ENCODE results near the gene RIBC2. TPM values are rescaled to one million over a fixed set of nuclear protein-coding genes. Genes with fewer than 3 reads are reported as not detected.
"Not testable (repeated sequence)": the region's sequence is repeated elsewhere in the genome, so short reads cannot be mapped to it uniquely, and the experiment has no call there.

RIBC2 gene
- 1 to 10 TPM; 1.2 to 4.1 TPM for total RNA-seq

- peak; percentile 85 for DNase-seq (ENCODE audit: low spot score)
- Mint-ChIP-seq H3K9me3 (no peaks in the 10 kb centered on the region), H3K36me3 (no peaks in the 10 kb centered on the region), H3K27ac (peak within 1 kb of the TSS in 1 of 2 donors; percentile 61), H3K27me3 (no peaks in the 10 kb centered on the region), H3K4me3 (peak within 1 kb of the TSS; percentile 70), H3K4me1 (ENCODE audit: low read depth in 2 of 2) (peaks cover 6 to 10% of the 10 kb centered on the region in 2 donors)
- ATAC-seq: peak; percentile 88 to 89
Observed at GRCh38 chr22:45413368-45414211, at the start of gene RIBC2, which contains the start of gene SMC1B. Gene RIBC2, plus strand, starts transcription at chr22:45413693. Its CDS starts 194 bp downstream, at chr22:45413887. Gene SMC1B, minus strand, starts transcription at chr22:45413599. Its CDS starts 32 bp downstream, at chr22:45413567.

GRCh38 chr22:45366713-45367112, 46.8 kb upstream of the RIBC2 start:
- Mint-ChIP-seq H3K9me3 (no peaks in the 10 kb centered on the region), H3K36me3 (peaks cover 10% of the 10 kb centered on the region), H3K27me3 (peaks cover 0 to 24% of the 10 kb centered on the region in 2 donors)

GRCh38 chr22:45373592-45373991, 39.9 kb upstream of the RIBC2 start:
- H3K27ac Mint-ChIP-seq; H3K4me3 Mint-ChIP-seq; H3K36me3 Mint-ChIP-seq; H3K9me3 Mint-ChIP-seq; H3K27me3 Mint-ChIP-seq; H3K4me1 Mint-ChIP-seq (ENCODE audit: low read depth in 2 of 2); ATAC-seq; DNase-seq (ENCODE audit: low spot score): not testable (repeated sequence)

More at GRCh38 chr22:45366713-45367112, 46.8 kb upstream of the RIBC2 start:
- Mint-ChIP-seq H3K27ac (no peak overlapping the region), H3K4me3 (no peak overlapping the region), H3K4me1 (ENCODE audit: low read depth in 2 of 2) (no peaks in the 10 kb centered on the region)
- ATAC-seq (no peak), DNase-seq (ENCODE audit: low spot score) (no peak)

- Mint-ChIP-seq H3K9me3 (no peaks in the 10 kb centered on the region), H3K27me3 (peaks cover 0 to 7% of the 10 kb centered on the region in 2 donors), H3K27ac (no peak overlapping the region), H3K4me1 (ENCODE audit: low read depth in 2 of 2) (no peaks in the 10 kb centered on the region), H3K4me3 (no peak overlapping the region), H3K36me3 (no peaks in the 10 kb centered on the region)
- no peak for ATAC-seq
- no peak for DNase-seq (ENCODE audit: low spot score)
Observed at GRCh38 chr22:45376009-45376408, 37.5 kb upstream of the RIBC2 start.

- Mint-ChIP-seq H3K27me3 (peaks cover 0 to 7% of the 10 kb centered on the region in 2 donors), H3K4me3 (no peak overlapping the region), H3K4me1 (ENCODE audit: low read depth in 2 of 2) (no peaks in the 10 kb centered on the region), H3K27ac (no peak overlapping the region), H3K9me3 (no peaks in the 10 kb centered on the region), H3K36me3 (no peaks in the 10 kb centered on the region)
- ATAC-seq (no peak), DNase-seq (ENCODE audit: low spot score) (no peak)
Observed at GRCh38 chr22:45376703-45377102, 36.8 kb upstream of the RIBC2 start.

- Mint-ChIP-seq H3K27me3 (peaks cover 0 to 1% of the 10 kb centered on the region in 2 donors), H3K27ac (no peak overlapping the region), H3K36me3 (no peaks in the 10 kb centered on the region), H3K4me3 (no peak overlapping the region), H3K4me1 (ENCODE audit: low read depth in 2 of 2) (no peaks in the 10 kb centered on the region), H3K9me3 (no peaks in the 10 kb centered on the region)
- ATAC-seq (no peak), DNase-seq (ENCODE audit: low spot score) (no peak)
Observed at GRCh38 chr22:45381348-45381747, 32.1 kb upstream of the RIBC2 start.

- Mint-ChIP-seq H3K9me3 (no peaks in the 10 kb centered on the region), H3K4me3 (no peak overlapping the region), H3K27ac (no peak overlapping the region), H3K27me3 (peaks cover 4 to 7% of the 10 kb centered on the region in 2 donors), H3K4me1 (ENCODE audit: low read depth in 2 of 2) (no peaks in the 10 kb centered on the region), H3K36me3 (no peaks in the 10 kb centered on the region)
- no peak for DNase-seq (ENCODE audit: low spot score)
- ATAC-seq: no peak
Observed at GRCh38 chr22:45389546-45389945, 23.9 kb upstream of the RIBC2 start.

- H3K4me1 Mint-ChIP-seq (ENCODE audit: low read depth in 2 of 2): no peaks in the 10 kb centered on the region
- H3K4me3 Mint-ChIP-seq: no peak overlapping the region
- DNase-seq (ENCODE audit: low spot score): no peak
- no peaks in the 10 kb centered on the region for H3K36me3 Mint-ChIP-seq
- no peaks in the 10 kb centered on the region for H3K9me3 Mint-ChIP-seq
- no peak overlapping the region for H3K27ac Mint-ChIP-seq
- peak in 1 of 2 donors; percentile 53 for ATAC-seq
- H3K27me3 Mint-ChIP-seq: peaks cover 0 to 4% of the 10 kb centered on the region in 2 donors
Observed at GRCh38 chr22:45397806-45398205, 15.7 kb upstream of the RIBC2 start.

GRCh38 chr22:45398214-45398613, 15.3 kb upstream of the RIBC2 start:
- ATAC-seq (no peak), DNase-seq (ENCODE audit: low spot score) (no peak)
- H3K36me3 Mint-ChIP-seq: no peaks in the 10 kb centered on the region
- H3K27me3 Mint-ChIP-seq: peaks cover 0 to 4% of the 10 kb centered on the region in 2 donors
- H3K4me3 Mint-ChIP-seq: no peak overlapping the region
- H3K4me1 Mint-ChIP-seq (ENCODE audit: low read depth in 2 of 2): no peaks in the 10 kb centered on the region
- H3K27ac Mint-ChIP-seq: no peak overlapping the region
- H3K9me3 Mint-ChIP-seq: no peaks in the 10 kb centered on the region

- DNase-seq (ENCODE audit: low spot score) (no peak), ATAC-seq (no peak)
- H3K27me3 Mint-ChIP-seq: no peaks in the 10 kb centered on the region
- H3K4me3 Mint-ChIP-seq: no peak overlapping the region
- no peaks in the 10 kb centered on the region for H3K9me3 Mint-ChIP-seq
- H3K4me1 Mint-ChIP-seq (ENCODE audit: low read depth in 2 of 2): no peaks in the 10 kb centered on the region
- H3K36me3 Mint-ChIP-seq: no peaks in the 10 kb centered on the region
- H3K27ac Mint-ChIP-seq: no peak overlapping the region
Observed at GRCh38 chr22:45399712-45400445, 13.6 kb upstream of the RIBC2 start.

GRCh38 chr22:45402466-45402985, 11.0 kb upstream of the RIBC2 start:
- Mint-ChIP-seq H3K9me3 (no peaks in the 10 kb centered on the region), H3K4me1 (ENCODE audit: low read depth in 2 of 2) (no peaks in the 10 kb centered on the region), H3K27me3 (no peaks in the 10 kb centered on the region), H3K36me3 (no peaks in the 10 kb centered on the region), H3K4me3 (no peak overlapping the region), H3K27ac (no peak overlapping the region)
- ATAC-seq (no peak), DNase-seq (ENCODE audit: low spot score) (no peak)

- DNase-seq (ENCODE audit: low spot score) (no peak), ATAC-seq (no peak)
- no peaks in the 10 kb centered on the region for H3K9me3 Mint-ChIP-seq
- peaks cover 0 to 2% of the 10 kb centered on the region in 2 donors for H3K27me3 Mint-ChIP-seq
- no peak overlapping the region for H3K27ac Mint-ChIP-seq
- peaks cover 0 to 3% of the 10 kb centered on the region in 2 donors for H3K4me1 Mint-ChIP-seq (ENCODE audit: low read depth in 2 of 2)
- no peak overlapping the region for H3K4me3 Mint-ChIP-seq
- no peaks in the 10 kb centered on the region for H3K36me3 Mint-ChIP-seq
Observed at GRCh38 chr22:45407793-45408192, 5.7 kb upstream of the RIBC2 start.

- peak overlapping the region; percentile 36 for H3K4me3 Mint-ChIP-seq
- peaks cover 6 to 10% of the 10 kb centered on the region in 2 donors for H3K4me1 Mint-ChIP-seq (ENCODE audit: low read depth in 2 of 2)
- H3K9me3 Mint-ChIP-seq: no peaks in the 10 kb centered on the region
- no peak overlapping the region for H3K27ac Mint-ChIP-seq
- DNase-seq (ENCODE audit: low spot score): no peak
- ATAC-seq: peak; percentile 54 to 57
- no peaks in the 10 kb centered on the region for H3K27me3 Mint-ChIP-seq
- no peaks in the 10 kb centered on the region for H3K36me3 Mint-ChIP-seq
Observed at GRCh38 chr22:45413013-45413367, 503 bp upstream of the RIBC2 start.
